Measurements from ENCODE around the gene SOCS1.

The SOCS1 gene

DNA sequence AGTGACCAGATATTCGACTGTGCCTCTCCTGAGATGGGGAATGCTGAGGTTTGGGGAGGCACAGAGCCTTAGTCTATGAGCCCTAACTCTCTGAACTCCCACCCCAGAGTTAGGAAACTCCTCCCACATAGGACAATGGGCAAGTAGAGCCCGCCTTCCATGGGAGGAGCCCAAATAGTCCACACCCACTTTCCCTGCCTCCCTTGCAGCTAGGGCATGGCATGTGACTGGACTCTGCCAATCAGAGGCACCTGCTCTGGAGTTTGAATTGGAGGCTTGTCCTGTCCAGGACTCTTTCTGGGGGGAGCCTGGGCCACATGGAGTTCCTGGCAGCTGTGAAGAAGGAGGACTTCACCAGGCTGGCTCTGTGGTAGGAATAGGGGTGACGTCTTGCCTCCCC lies 48.4 kb downstream of the SOCS1 start:
- no peak for DNase-seq
- Histone ChIP-seq H3K27ac (no peak overlapping the region), H3K4me3 (ENCODE audit: low read depth, low read length) (no peak overlapping the region), H3K9me3 (ENCODE audit: severe bottlenecking) (peaks cover 2% of the 10 kb centered on the region), H3K27me3 (ENCODE audit: insufficient read depth, low read depth, severe bottlenecking) (no peaks in the 10 kb centered on the region), H3K36me3 (no peaks in the 10 kb centered on the region)
- TF ChIP-seq, protein P1, sequence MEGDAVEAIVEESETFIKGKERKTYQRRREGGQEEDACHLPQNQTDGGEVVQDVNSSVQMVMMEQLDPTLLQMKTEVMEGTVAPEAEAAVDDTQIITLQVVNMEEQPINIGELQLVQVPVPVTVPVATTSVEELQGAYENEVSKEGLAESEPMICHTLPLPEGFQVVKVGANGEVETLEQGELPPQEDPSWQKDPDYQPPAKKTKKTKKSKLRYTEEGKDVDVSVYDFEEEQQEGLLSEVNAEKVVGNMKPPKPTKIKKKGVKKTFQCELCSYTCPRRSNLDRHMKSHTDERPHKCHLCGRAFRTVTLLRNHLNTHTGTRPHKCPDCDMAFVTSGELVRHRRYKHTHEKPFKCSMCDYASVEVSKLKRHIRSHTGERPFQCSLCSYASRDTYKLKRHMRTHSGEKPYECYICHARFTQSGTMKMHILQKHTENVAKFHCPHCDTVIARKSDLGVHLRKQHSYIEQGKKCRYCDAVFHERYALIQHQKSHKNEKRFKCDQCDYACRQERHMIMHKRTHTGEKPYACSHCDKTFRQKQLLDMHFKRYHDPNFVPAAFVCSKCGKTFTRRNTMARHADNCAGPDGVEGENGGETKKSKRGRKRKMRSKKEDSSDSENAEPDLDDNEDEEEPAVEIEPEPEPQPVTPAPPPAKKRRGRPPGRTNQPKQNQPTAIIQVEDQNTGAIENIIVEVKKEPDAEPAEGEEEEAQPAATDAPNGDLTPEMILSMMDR (IDR thresholded peaks at IDR 0.05; ENCODE audit: low read depth, low read length) = no peak

DNA sequence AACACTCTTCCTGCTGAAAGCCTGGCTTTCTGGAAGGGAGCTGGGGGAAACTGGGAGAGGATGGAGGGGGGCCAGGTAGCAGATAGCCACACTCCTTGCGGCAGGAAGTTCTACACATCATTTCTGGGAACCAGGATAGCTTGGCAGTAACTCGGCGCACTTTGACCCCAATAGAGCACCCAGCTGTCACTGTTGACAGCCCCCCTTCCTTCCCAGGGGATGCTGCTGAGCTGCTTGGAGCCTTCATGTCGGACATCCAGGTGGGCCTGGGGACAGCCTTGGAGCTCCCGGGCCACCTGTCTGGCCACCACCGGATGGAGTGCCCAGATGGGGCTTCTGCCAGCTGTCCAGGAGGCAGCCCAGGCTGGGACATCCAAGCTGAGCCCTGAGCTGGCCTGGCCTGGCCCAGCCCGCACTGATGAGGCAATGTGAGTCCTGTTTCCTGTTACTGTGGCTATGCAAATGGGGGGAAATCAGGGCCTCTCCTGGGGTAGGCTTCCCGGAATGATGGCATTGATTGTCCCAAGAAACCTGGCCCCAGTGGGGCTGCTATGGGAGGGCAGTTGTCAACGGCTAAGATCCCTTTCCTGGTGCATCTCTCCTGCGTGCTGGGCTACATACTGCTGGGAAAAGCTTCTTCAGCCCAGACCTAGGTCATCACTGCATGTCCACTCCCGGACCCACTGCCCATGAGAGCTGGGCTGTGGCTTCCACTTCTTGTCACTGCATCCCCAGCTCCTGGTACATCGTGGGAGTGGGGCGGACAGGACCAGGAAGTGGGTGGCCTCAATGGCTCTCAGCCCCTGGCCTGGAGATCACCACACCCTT lies 50.0 kb downstream of the SOCS1 start:
- peak; percentile 47 for DNase-seq
- TF ChIP-seq, protein P1 (IDR thresholded peaks at IDR 0.05; ENCODE audit: low read depth, low read length) = no peak
- no peak overlapping the region for H3K4me3 ChIP-seq (ENCODE audit: low read depth, low read length)

DNA sequence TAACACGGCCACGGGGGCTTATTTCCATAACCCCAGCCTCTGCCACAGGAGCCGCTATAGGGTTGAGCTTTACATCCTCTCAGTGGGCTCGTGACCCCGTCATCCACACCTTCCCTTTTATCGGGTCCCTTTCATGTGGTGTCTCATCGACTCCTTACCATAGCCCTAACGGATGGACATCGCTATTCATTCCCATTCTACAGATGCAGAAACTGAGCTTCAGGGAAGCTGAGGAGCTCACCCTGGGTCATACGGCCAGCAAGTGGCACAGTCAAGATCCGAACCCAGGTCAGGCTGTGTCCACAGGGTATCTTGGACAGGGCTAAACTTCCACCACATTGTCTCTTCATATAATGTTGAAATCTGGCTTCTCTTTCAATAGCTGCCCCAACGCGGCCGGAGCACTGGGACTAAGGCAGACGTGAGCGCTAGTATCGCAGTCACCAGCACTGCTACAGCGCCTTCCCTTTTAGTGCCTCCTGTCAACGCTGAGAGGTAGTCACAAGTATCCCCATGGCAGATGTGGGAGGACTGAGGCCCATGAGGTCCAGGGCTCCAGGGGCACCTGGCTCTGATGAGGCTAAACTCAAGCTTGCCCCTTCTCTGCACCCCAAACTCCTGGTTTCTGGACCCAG lies 50.8 kb downstream of the SOCS1 start:
- no peak overlapping the region for H3K4me3 ChIP-seq (ENCODE audit: low read depth, low read length)
- TF ChIP-seq, protein P1 (IDR thresholded peaks at IDR 0.05; ENCODE audit: low read depth, low read length) = no peak
- DNase-seq = no peak
- peaks cover 2% of the 10 kb centered on the region for H3K9me3 ChIP-seq (ENCODE audit: severe bottlenecking)
- no peaks in the 10 kb centered on the region for H3K27me3 ChIP-seq (ENCODE audit: insufficient read depth, low read depth, severe bottlenecking)
- H3K36me3 ChIP-seq = no peaks in the 10 kb centered on the region
- no peak overlapping the region for H3K27ac ChIP-seq

More for the DNA sequence above, 50.0 kb downstream of the SOCS1 start:
- H3K9me3 ChIP-seq (ENCODE audit: severe bottlenecking) = peaks cover 2% of the 10 kb centered on the region
- H3K27me3 ChIP-seq (ENCODE audit: insufficient read depth, low read depth, severe bottlenecking) = no peaks in the 10 kb centered on the region
- H3K36me3 ChIP-seq = no peaks in the 10 kb centered on the region
- H3K27ac ChIP-seq = no peak overlapping the region; the same call in 1 of the 2 replicates

DNA sequence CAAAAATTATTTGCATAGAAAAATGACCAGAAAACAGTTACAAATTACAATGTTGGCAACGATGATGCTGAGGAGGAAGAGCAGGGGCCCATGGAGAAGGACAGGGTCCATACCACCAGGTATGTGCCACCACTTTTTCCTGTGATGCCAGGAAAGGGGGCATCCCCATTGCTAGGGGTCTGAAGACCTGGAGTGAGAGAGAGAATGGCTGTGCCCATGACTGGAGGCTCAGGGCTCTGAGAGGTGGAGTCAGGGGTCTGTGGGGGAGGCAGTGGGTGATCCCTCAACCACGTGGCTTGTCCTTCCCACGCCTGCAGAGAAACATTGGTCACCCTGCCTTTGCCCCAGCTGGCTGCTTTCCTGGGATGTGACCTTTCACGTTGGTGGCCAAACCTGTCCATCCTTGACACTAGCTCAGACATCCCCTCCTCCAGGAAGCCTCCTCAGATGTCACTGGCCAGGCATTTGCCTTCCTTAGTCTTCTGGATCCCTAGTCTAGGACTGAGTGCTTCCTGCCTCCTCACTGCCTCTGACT lies 51.4 kb downstream of the SOCS1 start:
- Histone ChIP-seq H3K36me3 (no peaks in the 10 kb centered on the region), H3K27ac (no peak overlapping the region), H3K27me3 (ENCODE audit: insufficient read depth, low read depth, severe bottlenecking) (no peaks in the 10 kb centered on the region), H3K4me3 (ENCODE audit: low read depth, low read length) (no peak overlapping the region), H3K9me3 (ENCODE audit: severe bottlenecking) (peaks cover 2% of the 10 kb centered on the region)
- no peak for DNase-seq
- TF ChIP-seq, protein P1 (IDR thresholded peaks at IDR 0.05; ENCODE audit: low read depth, low read length) = no peak
